HG03139 (cell line): Measurements from ENCODE around the gene KRT81.
"Not testable (repeated sequence)": the region's sequence is repeated elsewhere in the genome, so short reads cannot be mapped to it uniquely, and the experiment has no call there.

Experiments
- ATAC-seq: cut with Tn5 transposase; IDR thresholded peaks from one replicate; pipeline ENCODE4 v1.9.1; 2021; ENCODE audit not compliant: unreplicated experiment

KRT81 gene

DNA sequence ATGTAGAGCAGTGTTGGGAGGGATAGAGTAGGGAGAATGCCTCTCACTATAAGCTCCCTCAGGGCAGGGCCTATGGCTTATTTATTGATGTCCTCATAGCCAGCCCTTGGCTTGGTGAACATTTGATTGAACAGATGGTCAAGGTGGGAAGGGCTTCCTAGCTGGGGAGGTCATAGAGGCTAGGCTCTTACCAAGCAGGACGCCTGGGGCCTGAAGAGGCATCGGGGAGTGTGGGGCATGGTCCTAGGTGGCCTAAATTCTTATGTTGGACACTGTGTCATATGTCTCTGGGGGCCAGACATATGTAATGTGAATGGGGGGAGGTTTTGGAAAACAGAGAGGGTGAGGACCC lies 34.8 kb downstream of the KRT81 start:
- ATAC-seq: no peak

DNA sequence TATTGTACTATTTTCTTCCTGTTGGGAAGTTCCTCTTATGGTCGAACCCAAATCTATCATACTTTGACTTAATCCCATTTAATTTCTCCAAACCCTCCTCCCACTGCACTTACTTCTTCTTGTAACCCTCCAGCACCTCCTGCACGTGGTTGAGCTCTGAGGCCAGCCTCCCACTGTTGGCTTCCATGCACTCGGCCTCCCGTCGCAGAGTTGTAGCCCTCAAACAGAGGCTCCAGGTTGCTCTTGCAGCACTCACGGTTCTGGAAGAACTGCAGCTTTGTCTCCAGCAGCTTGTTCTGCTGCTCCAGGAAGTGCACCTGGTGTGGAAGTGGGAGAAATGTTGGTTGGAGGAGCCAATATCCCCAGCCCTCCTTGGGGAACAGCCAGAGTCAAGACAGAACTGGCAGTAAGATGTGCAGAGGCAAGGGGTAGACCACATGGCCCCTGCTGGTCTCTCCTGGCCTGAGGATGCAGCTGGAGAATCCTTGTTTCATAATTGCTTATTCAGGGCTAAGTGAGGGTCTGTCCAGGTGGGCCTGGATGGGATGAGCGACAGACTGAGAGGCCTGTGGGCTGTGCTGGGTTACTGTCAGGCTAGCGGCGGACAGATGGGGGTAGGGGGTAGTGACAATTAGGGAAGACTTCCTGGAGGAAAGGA lies 35.3 kb downstream of the KRT81 start:
- no peak for ATAC-seq

DNA sequence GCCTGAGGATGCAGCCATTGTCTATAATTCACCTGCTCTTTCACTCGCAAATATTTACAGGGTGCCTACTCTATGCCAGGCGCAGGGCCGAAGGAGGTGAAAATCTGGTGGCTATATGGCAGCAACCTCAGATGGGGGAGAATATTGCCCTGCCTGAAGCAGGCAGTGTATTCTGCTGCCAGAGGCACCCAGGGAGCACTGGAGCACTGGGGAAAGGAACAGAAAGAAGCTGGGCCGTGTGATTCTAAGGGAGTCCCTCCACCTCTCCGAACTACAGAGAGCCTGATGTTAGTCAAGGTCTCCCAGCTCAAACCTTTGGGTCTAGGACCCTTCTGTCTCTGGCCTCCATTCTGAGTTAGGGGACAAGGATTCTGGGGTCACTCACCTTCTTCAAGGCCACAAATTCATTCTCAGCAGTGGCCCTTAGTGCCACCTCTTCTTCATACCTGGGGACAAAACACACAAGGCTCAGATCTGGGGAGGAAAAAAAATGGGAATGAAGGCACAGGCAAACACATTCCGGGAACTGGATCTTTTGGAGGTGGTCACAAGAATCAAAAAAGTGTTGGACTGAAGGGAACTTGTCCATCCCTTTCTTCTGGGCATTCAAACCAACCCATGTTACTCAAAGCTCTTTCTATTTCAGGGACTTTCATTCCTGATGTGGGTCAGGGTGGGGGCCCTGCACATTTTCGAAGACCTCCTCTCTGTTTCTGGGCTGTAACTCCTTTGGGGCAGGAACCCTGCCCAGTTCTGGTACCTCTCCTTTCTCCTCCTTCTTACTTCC lies 36.2 kb downstream of the KRT81 start:
- no peak for ATAC-seq

DNA sequence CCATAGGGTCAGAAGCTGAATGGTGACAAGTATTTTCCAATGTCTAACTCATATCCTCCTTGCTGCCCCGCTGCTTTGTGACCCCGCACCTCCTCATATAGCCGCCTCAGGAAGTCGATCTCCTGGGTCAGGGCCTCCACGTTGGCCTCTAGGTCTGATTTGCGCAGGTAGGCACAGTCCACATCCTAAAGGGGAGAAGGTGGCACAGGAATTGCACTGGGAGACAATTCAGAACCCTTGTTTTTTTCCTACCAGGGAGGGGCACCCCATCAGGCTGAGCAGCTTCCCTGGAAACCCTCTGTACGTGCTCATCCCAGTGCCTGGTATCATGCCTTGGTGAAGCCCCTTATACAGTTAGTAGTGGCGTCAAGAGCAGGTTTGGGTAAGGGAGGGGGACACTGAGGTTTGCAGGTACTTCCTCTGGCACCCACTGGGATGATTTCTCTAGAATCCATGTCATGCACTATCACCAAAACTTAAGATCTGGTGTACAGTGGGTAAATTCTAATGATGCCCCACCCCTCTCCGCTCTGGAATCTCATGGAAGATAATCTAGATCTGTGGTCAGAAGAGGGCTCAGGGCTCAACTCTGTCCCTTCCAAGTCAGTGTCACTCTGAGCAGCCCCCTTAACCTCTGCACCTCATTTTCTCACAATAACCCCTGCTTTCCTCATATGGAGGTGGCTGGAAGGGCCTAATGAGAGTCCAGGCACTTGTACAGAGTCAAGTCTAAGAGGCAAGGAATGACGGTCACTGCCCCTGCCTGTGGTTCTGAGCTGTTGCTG lies 37.0 kb downstream of the KRT81 start:
- no peak for ATAC-seq

DNA sequence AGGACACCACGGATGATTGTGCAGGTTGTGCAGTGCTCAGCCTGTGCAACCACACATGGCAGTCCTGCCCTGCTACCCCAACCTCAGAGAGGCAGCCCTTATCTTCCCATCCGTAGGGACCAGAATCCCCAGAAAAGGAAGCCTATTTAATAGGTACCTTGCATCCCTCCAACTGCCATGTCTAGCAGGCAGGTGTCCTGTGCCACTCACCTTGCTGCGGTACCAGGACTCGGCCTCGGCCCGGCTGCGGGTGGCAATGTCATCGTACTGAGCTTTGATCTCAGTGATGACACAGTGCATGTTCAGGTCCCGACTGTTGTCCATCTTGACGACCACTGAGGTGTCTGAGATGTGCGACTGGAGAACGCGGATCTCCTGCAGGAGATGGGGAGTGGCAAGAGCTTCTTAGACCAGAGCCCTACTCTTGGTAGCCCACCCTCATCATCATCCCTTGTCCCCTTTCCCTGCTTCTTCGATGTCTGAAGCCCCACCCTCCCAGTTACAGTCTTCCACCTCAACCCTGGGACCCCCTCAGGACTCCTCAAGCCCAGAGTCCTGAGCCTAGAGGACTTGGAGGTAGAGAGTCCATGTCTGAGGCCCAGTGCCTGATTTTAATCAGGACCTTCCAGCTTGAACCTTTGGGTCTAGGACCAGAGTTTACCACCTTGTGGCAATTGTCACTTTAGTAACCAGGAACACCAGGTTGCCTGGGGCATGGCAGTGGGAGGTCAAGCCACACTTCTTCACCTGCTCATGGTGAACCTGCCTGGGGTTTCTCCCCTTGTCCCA lies 37.7 kb downstream of the KRT81 start:
- no peak for ATAC-seq

DNA sequence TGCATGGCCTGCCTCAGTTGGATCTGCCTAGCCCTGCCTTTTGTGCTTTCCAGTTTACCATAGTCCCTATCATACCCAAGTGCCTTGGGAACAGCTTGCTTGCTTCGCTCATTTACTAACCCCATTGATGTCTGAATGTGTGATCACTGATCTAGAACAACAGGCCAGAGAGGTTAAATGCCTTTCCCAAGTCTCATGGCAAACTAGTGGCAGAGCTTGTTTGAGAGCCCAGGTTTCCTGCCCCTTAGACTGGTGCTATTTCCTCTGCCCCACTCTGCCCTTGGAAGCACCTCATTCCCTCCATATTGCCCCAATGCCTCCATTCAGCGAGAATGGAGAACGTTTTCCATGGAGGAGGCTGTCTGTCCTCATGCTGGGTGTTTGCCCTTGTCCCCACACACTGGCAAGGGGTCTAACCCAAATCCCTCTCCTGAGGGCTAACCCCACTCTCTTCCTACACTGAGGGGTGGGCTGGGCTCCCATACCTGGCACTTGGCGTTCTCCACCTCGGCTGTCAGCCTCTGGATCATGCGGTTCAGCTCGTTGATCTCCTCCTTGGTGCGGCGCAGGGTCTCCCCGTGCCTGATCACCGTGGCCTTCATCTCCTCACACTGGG lies 38.5 kb downstream of the KRT81 start:
- ATAC-seq: no peak

DNA sequence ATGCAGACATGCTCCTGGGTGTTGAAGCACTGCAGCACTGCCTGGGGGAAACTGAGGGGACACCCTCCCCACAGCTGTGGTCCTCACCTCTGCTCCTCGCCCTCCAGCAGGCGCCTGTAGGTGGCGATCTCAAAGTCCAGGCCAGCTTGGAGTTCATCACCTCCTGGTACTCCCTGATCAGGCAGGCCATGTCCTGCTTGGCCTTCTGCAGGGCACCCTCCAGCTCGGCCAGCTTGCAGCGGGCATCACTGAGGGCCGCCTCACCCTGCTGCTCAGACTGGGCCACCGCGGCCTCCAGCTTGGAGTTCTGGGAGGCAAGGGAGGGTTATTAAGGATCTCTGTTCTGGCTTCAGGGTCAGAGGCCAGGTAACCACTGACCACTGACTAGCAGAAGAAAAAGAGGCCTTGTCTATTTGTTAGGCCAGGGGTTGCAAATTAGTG lies 39.1 kb downstream of the KRT81 start:
- ATAC-seq: not testable (repeated sequence)

DNA sequence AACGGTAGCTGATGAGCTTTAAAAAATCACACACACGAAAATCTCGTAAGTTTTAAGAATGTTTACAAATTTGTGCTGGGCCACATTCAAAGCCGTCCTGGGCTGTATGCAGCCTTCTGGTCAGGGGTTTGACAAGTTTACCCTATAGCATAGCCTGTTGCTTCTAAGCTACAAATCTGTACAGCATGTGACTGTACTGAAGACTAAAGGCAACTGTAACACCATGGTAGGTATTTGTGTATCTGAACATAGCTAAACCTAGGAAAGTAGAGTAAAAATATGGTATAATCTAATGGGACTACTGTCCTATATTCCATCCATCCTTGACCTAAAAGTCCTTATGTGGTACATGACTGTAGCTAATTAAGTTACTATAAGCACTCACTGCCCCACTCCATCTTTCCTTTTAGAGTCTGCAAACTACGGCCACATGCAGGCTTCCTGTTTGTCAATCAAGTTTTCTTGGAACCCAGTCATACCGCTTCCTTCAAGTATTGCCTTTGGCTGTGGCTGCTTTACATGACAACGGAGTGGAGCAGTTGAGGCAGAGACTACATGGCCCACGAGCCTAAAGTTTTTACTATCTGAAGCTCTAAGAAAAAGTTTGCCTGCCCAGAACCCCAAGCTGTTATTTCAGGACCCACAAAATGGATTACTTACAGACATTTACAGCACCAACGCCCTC lies 39.8 kb downstream of the KRT81 start:
- ATAC-seq: no peak

DNA sequence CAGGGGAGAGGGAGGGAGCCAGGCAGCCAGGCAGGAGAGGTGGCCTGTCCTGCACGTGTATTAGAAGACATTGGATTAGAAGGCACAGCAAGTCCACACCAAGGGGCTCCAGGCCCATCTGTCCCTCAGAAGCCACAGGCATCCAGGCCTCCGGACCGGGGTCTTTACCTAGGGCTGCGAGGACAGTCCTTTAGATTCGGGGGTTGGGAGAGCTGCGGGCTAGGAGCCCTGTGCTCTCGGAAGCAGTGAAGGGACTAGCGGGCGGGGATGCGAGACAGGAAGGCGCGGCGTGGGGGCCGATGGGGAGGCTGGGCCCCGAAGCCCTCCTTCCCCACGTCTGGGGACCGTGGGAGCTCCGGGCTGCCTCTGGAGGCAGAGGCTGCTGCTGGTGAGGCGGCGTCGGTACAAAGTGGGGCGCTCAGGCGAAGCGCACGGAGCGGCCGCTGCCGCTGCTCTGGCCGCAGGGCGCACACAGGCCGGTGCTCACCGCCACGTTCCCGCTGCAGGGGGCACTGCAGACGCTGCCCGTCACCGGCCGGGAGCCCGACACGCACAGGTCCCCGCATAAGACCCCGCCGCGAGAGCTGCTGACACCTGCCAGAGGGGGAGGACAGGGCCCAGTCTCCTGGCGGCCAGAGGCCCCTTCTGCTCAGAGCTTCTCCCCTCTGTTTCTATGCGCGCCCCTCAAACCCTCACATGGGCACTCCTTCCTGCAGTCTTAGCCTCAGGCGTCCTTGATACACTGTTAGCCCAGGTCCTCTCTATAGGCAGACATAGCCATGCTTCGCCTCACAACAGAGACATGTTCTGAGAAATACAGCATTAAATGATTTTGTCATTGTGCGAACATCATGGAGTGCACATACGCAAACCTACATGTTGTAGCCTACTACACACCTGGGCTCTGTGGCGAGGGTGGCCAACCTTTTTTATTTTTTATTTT lies 41.0 kb downstream of the KRT81 start:
- ATAC-seq: no peak

DNA sequence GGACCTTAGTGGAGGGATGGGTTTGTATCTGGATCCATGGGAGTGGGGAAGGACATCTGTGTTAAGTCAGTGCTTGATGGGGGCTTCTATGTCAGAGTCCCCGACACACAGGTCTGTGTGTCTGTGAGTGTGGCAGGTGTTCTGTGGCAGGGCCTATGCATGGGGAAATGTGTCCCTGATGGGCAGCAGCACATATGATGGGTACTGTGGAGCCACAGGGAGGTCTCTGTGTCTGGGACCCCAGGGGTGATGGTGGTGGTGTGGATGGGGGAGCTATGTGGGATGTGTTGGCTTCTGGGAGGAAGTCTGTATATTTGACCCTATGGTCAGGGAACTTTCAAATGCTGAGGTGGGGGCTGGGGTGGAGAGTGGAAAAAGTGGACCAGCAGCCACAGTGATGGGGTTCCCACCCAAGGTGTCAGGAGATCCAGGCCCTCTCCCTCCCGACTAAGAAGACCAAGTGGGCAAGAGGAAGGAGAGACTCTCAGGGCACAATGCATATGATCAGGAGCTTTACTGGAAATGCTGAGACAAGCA lies 41.8 kb downstream of the KRT81 start:
- no peak for ATAC-seq

DNA sequence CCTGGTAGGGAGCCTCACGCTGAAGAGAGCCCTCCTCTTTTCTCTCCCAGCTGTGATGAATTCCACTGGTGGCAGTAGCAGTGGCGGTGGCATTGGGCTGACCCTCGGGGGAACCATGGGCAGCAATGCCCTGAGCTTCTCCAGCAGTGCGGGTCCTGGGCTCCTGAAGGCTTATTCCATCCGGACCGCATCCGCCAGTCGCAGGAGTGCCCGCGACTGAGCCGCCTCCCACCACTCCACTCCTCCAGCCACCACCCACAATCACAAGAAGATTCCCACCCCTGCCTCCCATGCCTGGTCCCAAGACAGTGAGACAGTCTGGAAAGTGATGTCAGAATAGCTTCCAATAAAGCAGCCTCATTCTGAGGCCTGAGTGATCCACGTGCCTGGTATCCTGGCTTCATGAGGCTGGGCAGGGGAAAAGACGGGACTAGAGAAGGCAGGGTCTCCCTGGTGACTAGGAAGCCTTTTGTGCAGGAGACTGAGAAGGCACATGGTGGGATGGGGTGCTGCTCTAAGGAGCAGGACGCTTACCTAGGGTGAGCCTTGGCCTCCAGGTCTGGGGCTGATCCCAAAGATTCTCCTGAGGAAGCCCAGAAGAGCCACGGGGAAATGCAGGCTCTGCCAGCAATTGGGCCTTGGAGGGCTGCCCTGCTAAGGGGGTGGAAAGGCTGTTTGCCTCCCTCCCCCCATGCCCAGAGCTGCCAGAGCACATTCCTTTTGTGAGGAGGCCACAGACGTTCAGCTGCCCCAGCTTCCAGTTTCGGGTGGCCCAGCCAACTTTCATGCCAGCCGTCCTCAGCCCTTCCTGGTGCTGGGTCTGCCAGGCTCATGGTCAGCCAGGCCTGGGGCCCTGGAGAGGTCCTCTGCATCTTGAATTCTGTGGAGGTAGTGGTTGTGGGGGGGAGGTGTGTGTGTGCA lies 42.5 kb downstream of the KRT81 start:
- ATAC-seq: no peak

DNA sequence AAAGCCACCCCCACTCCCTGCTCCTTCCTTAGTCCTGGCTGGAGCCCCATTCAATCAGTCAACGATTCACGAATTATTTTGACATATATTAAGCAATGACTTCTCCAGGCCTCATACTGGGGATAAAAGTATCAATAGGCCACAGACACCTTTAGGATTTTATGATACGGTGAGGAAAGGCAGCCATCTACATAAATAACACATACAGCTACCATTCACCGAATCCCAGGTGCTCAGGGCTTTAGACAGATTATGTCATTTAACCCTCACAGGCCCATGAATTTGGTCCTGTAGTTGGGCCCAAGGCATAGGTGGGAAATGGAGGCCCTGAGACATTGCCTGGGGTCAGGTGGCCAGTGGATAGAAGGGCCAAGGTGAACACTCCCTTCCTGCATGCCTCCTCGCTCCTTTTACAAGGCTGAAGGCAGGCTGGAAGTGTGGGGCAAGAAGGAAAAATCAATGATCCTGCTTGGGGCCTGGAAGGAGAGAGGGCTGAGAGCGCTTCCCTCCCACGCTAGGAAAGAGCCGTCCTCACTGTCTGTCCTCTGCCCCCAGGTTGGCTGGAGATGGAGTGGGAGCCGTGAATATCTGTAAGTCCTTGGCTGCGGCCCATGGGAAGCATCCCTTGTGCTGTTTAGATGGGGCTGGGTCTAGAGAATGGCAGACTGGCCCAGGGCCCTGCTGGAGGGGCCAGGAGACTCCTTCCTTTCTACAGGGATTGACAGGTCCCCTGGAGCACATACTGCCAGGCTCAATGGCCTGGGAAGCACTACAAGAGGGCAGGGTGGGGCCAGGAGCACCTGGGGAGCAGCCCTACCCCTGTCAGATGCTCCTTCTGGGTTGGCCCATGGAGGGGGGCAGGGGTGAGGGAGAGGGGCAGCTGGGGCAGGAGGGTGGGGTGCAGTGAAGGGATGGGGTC lies 43.5 kb downstream of the KRT81 start:
- no peak for ATAC-seq

DNA sequence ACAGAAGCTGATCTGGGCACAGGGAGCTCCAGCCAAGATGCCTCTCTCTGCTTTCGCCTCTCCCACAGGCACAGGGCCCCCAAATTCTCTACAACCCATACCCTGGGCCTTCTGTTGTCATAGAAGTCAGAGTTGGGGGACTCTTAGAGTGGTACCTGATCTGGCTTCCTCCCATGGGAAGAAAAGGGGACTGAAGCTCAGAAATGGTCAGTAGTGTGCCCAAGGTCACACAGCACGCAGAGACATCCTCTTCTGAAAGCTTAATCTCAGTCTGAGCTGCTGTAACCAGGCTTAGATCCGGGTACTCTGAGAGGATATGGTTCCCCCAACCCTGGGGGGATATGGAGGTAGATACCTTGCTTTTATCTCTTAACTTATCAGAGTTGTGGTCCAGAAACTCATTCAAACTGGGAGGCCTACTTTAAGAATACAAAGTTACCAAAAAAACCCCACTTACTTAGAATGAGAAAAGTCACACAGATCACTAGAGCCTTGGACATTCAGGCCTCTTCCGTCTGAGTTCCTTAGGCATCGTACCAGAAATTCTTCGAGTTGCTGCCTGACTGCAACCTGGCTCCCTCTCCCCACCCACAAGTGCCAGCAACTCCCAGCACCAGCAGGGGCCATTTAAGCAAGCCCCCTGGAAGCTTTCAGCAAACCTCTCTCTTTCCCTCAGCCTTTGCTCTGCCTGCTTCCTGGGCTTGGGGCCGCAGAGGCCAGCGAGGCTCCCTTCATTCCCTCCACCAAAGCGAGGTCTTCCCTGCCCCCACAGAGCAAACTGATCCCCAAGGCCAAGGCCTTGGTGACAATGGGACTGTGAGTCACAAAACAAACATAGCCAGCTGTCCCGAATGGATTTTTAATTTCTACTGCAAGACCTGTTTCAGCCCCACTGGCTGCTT lies 44.4 kb downstream of the KRT81 start:
- ATAC-seq: no peak

DNA sequence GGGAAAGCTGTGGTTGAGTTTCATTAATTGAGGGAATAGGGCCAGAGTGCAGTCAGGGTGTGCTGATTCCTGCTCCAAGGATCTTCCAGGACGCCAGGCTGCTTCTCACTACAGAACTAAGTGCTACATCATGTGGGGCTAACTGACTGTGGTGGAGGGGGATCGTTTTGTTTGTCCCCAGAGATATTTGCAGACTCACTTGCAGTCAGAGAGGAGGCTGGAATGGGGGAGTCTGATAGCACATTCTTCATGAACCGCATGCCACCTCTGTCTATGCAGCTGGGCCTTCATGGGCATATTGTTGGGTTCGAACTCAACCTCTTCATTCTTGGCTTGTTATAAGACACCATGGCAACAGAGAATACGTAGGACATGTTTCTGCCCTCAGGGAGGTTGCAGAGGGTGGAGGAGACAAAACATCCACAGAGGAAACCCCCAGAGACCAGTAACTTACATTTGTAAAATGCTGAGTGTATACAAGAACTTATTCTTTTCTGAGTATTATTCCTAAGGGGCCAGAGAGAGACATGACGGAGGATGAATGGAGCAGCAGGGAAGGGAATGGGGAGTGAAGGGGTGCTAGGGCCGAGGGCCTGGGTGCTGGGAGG lies 45.3 kb downstream of the KRT81 start:
- ATAC-seq: no peak

DNA sequence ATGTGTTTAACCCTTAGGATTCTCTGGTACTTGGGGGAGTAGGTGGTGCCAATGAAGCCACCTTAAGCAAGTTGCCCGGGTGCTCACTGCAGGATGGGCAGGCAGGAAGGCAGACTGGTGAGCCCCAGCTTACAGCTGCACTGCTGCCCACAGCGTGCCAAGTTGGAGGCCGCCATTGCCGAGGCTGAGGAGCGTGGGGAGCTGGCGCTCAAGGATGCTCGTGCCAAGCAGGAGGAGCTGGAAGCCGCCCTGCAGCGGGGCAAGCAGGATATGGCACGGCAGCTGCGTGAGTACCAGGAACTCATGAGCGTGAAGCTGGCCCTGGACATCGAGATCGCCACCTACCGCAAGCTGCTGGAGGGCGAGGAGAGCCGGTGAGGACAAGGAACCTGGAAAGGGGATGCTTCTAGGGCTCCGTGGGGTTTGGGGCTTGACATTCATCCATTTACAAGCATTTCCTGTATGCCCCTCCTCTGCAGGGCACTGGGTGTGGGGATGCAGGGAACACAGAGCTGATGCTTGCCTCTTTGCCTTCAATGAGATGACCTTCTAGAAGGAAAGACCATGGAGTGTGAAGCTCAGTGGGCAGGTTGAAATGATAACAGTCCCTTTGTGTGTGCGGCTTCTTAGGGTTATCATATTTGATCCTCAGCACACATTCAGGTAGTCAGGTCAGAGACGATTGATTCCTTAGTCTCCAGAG lies 45.9 kb downstream of the KRT81 start:
- ATAC-seq: no peak
